H1 (cell line): ENCODE data around the gene GRIP1. TPM values are rescaled to one million over a fixed set of nuclear protein-coding genes. Genes with fewer than 3 reads are reported as not detected.

ENCODE experiments used
- ASH2L ChIP-seq: fragments of 200-600, 300-600 bp; sonication (generic); IDR thresholded peaks from one replicate; pipeline ENCODE4 v1.7.1; 2017; ENCODE audit warnings: low read length
- CHD7 ChIP-seq: fragments of 300-600 bp; sonication (generic); IDR thresholded peaks from 2 replicates; pipeline ENCODE4 v1.7.1; 2012; ENCODE audit warnings: low read length, moderate library complexity, mild to moderate bottlenecking, inconsistent platforms; ENCODE audit not compliant: insufficient replicate concordance
- JUN ChIP-seq: IDR thresholded peaks from 2 replicates; pipeline ENCODE4 v1.6.1; 2011; ENCODE audit warnings: low read depth, mild to moderate bottlenecking, improper control_type of control experiment, low read length
- SIN3A ChIP-seq, 2 experiments: IDR thresholded peaks in 1 of 2; conservative IDR thresholded peaks in 1 of 2; 2 replicates each; pipeline ENCODE4 v1.6.1; 2011 to 2012; ENCODE audit warnings: low read length in 2 of 2, improper control_type of control experiment in 1 of 2, low read depth in 1 of 2, mild to moderate bottlenecking in 1 of 2
- SP2 ChIP-seq: IDR thresholded peaks from 2 replicates; pipeline ENCODE4 v1.6.1; 2012; ENCODE audit warnings: mild to moderate bottlenecking, low read length, inconsistent platforms
- YY1 ChIP-seq: IDR thresholded peaks from 2 replicates; pipeline ENCODE4 v1.6.1; 2011; ENCODE audit warnings: low read depth, mild to moderate bottlenecking, low read length
- polyA plus RNA-seq, 7 experiments: library from polyadenylated mRNA; depleted of rRNA in 3 of 7; stranded (reverse) in 5 of 7; unstranded in 2 of 7; fragments of >200 nt in 5 of 7; fragments of 200-250 nt in 2 of 7; gene quantifications; 1 replicate in 5 of 7; 2 replicates in 1 of 7; 4 replicates in 1 of 7; pipeline versions ENCODE4 v1.2.1 to v1.2.3, GENCODE V29; 2011 to 2013; ENCODE audit warnings: missing spikeins in 2 of 7, mixed read lengths in 2 of 7
- total RNA-seq: library from RNA; stranded (reverse); fragmentation: NEBNext Ultra II Directional; extraction: Animal tissue kit (Norgen Biotek cat#: 25700); gene quantifications from 2 replicates; pipeline ENCODE4 v1.2.1, GENCODE V29; 2021

Gene GRIP1
- total and polyA plus RNA-seq, 2 of the 8 experiments (the other 6 are each of a cell fraction or from before 2014, with no cell fraction given) = 4.5 to 27.3 TPM

GRCh38 chr12:66596199-66596598, 82.7 kb downstream of the GRIP1 start (continued):
- TF ChIP-seq CHD7 (no peak), SP2 (no peak), YY1 (no peak), ASH2L (no peak), JUN (no peak), SIN3A (conservative IDR thresholded peaks at IDR 0.05 in 1 of 2, IDR thresholded peaks at IDR 0.05 in 1 of 2; ENCODE audit: low read depth in 1 of 2, low read length in 2 of 2) (no peak)
